OCI-M1 (cell line): Measurements from ENCODE around the gene PURB.

Source experiments
- DNase-seq: peaks from one replicate; lab custom pipeline; 2025; lab: John Stamatoyannopoulos, UW

Gene PURB

DNA sequence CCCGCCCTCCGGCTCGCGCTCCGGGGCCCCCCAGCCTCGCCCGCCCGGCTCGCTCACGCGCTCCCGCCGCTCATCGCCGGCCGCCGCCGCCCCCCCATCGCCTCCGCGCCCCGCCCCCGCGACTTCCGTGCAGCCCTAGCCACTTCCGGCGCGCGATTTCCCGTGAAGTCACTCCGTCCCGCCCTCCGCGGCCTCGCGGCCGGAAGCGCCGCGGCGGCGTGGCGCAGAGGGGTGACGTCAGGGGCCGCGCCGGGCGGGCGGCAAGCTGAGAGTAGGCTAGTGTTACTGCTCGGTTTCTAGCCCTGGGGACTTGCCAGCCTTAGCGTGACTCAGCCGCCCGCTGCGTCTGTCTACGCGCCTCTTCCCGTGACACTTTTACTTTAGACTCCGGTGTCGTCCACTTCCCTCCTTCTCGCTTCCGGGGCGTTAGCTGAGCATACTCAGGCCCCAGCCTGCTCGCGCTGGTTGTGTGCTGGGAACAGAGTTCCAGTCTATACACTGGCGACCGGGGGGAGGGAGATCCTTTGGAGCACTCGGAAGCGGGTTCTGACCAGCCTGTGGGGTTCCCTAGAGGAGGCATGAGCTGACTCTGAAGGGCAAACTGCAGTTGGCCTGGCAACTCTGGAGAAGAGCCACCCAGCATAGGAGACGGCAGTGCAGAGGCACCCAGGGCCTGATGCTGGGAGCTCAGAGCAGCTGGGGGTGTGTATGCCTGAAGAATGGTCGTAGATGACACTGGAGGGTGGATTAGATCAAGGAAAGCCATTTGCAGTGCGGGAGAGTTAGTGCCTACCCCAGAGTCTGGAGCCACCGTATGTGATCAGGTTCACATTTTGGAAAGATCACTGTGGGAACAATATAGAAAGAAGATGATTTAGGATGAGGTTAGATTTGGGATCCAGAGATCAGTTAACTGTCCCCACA is at the start of gene PURB:
TSS of gene PURB (minus strand) at position 137 of the 924 bp plus-strand sequence. CDS start 182 bp downstream, outside the sequence.
- DNase-seq: peak; percentile 94

DNA sequence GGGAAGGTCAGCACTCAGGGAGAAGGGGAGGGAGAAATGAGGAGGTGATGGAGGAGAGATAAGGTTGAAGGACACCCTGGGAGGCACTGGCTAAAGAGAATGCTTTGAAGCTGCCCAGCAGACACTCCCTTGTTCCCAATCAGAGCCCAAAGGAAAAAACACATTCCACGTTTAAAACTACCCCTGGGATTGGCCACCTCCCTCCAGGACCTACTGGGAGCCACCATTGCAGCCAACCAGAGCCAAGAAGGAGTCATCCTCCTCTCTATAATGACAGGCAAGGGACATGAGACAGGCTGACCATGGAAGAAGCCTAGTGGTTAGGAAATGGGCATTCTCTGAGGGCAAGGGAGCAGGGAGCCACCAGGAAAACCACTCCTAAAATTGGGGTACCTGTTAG is 49.7 kb upstream of the PURB start:
- DNase-seq: no peak

DNA sequence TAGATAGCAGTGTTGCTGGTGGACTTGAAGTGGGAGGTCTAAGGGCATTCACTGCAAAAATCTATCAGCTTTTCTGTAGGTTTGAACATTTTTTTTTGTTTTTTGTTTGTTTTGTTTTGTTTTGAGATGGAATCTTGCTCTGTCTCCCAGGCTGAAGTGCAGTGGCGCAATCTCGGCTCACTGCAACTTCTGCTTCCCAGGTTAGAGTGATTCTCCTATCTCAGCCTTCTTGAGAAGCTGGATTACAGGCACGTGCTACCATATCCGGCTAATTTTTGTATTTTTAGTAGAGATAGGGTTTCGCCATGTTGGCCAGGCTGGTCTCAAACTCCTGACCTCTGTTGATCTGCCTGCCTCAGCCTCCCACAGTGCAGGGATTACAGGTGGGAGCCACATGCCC is 49.2 kb upstream of the PURB start:
- peak; percentile 5 for DNase-seq

DNA sequence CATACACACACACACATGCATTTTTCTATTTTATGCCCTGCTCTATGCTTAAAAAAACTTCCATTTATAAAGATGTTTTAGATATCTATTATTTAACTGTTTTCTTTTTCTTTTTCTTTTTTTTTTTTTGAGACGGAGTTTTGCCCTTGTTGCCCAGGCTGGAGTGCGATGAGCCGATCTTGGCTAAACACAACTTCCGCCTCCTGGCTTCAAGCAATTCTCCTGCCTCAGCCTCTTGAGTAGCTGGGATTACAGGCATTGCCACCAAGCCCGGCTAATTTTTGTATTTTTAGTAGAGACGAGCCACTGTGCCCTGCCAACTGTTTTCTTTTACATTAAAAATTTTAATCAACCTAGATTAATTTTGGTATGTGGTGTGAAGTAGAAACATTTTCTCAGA is 45.6 kb upstream of the PURB start:
- no peak for DNase-seq

DNA sequence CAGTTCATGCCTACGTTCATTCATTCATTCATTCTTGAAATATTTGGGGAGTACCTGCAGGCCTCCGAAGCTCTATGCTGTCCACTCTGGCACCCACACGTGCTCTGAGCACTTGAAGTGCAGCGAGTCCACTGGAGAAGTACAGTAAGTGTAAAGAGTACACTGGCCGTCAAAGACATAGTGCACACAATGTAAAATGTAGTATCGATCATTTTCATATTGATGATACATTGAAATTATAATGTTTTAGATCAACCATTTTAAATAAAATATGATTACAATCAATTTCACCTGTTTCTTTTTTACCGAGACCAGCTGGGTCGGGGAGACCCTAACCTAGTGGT is 37.0 kb upstream of the PURB start:
- no peak for DNase-seq

DNA sequence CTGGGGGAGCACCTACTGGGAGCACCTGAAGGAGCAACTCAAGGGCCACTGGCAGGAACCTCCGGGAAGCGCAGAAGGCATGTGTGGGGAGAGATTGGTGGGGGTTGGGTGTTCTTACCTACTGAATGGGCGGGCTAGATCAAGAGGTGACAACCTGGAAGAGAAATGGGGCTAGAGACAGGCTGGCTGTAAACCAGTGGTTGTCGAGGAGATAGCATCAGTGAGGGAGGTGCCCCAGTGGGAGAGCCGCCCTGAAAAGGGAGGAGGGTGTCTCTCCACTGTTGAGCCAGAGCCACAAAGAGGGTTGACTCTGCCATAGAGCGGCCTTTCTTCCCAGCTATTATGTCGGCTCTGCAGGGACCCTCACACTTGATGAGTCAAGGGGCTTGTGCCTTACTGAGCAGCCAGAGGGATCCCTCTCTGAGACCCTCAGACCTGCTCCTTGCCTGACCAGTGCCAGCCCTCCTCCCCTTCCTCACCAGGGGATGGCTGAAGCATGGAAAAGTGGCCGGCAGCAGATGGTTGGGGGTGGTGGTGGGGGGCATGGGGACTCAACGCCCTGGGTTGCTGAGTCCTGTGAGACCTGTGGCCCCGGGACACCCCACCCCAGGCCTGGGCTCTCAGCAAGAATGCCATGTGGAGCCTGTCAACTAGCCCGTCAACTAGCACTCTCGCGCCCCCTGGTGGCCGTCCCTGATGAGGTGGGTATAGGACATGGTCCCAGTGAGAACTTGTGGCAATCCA is 36.4 kb upstream of the PURB start:
- DNase-seq: peak; percentile 86

DNA sequence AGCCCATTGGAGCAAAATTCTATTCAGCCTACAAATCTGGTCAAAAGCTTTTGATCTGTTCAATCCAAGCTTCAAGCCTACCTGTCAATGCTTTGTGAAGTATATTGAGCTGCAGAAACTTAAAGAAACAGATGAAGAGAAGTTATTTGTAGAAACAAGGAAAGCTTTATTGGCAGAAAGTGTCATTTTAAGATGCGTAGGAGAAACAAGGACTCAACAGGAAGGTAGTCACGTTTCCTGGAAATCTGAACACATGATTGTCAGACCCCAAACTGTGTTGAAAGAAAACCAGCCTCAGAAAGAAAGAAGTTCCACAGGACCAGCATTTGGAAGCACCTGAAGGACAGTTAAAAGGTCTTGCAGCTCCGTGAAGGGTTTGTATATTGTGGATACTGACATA is 34.8 kb upstream of the PURB start:
- peak; percentile 3 for DNase-seq

DNA sequence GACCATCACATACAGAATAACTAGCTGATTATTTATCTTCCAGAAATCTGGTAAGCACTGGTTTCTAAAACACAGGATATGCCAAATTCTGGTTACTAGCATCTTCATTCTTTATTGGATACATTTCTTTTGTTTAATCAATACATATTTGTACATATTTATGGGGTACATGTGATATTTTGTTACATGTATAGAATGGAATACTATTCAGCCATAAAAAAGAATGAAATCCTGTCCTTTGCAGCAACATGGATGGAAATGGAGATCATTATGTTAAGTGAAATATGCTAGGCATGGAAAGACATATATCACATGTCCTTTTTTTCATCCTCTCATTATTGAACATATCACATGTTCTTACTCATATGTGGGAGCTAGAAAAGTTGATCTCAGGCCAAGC is 32.7 kb upstream of the PURB start:
- no peak for DNase-seq

DNA sequence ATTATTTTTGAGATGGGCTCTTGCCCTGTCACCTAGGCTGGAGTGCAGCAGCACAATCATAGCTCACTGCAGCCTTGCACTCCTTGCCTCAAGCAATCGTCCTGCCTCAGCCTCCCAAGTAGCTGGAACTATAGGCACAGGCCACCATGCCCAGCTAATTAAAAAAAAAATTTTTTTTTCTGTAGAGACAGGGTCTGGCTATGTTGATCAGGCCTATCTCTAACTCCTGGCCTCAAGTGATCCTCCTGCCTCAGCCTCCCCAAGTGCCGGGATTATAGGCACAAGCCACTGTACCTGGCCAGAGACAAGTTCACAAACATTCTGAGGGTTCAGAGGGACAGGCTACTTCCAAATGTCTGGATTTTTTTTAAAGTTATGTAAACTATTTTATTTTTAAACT is 32.1 kb upstream of the PURB start:
- no peak for DNase-seq

DNA sequence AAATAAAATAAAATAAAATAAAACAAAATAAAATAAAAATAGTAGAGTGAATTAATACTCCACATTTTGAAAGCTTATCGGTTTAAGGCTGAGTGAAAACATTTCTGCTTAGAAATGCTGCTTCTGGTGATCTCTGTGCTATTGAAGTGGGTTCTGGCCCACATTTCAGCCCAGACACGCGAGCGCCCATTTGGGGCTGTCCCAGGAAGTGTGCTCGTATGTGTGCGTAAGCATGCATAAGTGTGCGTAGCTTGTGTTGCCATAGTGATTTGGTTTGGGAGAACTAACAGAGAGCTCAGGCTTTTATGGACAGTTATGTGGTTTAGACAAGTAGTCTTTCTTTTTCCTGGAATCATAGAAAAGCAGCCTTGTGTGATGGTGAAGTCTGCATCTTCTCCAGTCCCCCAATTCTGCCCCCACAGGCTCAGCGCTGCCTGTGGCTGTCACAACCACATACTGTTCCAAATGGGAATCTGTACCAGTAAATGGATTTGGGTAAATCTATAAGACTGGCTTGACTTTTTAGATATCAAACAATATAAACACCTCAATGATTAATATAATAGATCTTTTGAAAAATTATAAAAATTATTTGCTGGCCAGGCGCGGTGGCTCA is 29.8 kb upstream of the PURB start:
- DNase-seq: no peak

DNA sequence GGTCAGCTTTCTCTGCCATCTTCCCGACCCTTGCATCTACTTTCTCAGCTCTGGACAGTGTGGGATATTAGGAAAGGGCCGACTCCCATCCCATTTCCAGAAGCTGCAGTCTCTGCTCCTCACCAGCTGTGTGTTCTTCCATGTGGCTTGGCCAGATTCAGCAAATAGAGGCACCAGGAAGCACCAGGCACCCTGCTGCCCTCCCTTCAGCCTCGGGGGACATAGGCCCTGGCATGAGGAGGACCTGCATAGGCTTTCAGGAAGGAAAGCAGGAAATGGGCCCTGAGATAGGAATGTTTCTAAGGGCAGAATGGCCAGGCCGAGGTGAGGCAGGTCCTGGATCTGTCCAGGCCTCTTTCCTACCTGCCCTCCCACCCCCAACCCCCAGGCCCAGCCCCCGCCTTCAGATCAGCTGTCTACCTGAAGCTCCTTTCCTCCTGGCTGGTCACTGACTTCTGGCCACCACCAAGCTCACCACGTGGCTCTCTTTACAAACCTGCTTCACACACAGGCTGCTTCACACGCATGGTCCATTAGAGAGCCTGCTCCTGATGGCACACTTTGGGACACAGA is 27.5 kb upstream of the PURB start:
- no peak for DNase-seq

DNA sequence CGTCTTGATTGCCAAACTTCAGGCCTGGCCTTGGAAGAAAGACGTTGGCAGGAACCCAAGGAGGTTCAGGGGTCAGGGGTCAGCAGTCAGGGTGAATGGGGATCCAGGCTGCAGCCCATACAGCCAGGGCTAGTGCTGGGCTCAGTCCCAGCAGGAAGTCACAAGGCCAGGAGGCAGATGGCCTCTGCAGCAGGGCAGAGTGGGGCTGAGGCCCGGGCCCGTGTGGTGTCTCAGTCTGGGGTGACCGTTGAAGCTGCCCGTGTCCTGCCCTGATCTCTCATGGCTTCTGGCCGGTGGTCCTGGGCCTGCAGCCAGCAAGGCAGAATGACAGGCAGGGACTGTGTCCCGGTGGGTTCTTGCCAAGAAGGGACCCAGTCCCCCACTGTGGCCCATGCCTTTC is 26.6 kb upstream of the PURB start:
- no peak for DNase-seq

DNA sequence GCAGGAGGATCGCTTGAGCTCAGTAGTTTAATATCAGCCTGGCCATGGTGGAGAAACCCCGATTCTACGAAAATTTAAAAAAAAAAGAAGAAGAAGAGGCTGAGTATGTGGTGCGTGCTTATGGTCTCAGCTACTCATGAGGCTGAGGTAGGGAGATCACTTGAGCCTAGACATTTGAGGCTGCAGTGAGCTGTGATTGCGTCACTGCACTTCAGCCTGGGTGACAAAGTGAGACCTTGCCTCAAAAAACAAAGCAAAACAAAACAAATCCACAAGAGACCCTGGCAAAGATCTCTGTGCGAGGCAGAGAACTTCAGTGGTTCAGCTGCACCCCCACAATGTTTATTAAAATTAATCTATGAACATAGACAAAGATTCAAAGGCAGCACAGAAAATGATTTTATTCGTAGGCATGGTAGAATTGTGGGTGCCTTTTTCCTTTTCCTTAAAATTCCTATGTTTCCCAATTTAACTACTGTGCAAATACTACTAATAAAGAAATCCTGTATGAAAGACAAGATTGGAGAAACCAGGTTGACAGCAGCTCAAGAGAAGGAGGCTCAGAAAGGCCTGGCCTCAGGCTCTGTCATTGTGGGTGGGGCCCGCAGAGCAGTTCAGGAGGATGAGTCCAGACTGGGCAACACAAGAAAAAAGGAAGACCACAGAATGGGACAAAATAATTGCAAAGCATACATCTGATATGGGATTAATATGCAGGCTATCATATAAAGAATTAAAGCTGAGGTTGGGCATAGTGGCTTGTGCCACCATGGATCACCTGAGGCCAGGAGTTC is 24.5 kb upstream of the PURB start:
- no peak for DNase-seq

DNA sequence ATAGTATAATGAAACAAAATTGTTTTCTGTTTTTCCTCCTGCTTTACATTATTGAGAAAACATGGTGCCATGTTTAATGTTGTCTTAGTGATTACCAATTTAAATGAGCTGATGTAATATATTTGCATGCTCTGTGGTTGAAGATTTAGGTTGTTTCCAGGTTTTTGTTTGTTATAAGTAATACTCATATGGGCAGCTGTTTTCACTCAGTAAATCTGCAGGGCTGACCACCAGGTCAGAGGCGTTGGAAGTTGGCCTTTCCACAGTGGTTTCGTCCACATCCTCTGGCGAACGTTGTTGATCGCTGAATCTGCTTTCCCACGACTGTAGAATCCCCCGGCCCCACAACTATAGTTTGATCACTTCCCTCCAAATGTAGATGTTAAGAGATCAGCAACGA is 21.6 kb upstream of the PURB start:
- no peak for DNase-seq

DNA sequence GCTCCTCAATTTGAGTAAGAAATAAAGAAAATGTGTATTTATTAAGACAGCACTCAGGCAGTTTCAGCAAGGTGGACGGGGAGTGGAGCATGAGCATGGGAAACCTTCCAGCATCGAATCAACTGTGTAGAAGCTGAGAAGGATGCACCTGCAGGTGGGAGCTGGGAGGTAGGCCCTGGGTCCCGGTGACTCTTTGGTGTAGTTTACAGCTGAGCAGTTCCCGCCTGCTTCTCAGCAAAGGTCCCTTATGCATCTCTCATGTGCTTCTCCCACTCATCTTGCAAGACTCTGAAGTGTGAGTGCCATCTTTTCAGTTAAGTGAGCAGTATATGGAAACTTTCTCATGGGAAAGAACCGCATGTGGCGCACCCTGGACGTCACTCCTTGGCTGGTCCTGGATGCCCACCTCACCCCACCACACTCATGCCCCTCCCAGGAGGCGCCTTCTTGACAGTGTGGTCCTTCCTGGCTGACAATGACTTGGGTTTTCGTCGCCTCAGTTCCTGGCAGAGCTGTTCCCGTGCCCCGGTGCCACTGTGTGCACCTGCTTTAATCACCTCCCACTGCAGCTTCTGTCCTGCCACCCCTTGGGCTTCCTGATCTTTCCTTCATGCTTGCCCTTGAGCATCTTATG is 19.8 kb upstream of the PURB start:
- DNase-seq: no peak

DNA sequence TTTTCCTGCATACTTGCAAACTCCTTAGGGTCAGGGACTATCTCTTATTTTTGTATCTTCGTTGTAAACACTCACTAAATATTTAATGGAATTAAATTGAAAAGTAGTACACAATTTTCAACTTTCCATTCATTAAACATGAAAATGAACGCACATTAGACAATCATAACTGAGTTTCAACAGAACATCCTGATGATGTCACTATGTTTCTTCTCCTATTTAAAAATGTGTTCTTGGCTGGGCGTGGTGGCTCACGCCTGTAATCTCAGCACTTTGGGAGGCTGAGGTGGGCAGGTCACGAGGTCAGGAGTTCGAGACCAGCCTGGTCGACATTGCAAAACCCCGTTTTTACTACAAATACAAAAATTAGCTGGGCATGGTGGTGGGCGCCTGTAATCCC is 14.1 kb upstream of the PURB start:
- DNase-seq: no peak

DNA sequence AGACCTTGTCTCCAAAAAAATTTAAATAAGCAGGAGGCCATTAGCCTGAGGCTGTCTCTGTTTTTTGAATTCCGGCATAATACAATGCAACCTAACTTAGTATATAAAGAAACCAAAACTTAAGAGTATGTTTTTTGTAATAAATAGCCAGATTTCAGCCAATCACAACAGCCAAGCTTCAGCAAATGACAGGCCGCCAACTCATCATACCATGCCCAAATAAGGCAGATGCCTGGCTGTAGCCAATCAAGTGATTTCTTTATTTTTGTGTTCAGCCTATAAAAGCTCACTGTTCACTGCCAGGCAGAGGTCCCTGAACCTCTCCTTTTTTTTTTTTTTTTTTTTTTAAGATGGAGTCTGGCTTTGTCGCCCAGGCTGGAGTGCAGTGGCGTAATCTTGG is 12.7 kb upstream of the PURB start:
- no peak for DNase-seq

DNA sequence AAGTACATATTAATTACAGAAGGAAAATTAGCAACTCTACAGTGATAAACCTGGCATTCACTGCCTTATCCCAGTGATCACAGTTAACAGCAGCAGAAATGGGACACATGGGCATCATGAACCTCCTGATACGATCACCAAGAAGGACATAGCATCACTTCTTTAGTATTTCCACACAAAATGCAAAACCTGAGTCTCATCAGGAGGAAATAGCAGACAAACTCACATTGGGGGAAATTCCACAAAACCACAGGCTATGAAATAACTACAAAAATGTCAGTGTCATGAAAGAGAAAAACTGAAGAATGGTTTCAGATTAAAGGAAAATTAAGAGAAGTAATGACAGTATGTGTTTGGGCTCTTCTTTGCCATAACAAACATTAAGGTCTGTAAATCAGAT is 12.0 kb upstream of the PURB start:
- no peak for DNase-seq

DNA sequence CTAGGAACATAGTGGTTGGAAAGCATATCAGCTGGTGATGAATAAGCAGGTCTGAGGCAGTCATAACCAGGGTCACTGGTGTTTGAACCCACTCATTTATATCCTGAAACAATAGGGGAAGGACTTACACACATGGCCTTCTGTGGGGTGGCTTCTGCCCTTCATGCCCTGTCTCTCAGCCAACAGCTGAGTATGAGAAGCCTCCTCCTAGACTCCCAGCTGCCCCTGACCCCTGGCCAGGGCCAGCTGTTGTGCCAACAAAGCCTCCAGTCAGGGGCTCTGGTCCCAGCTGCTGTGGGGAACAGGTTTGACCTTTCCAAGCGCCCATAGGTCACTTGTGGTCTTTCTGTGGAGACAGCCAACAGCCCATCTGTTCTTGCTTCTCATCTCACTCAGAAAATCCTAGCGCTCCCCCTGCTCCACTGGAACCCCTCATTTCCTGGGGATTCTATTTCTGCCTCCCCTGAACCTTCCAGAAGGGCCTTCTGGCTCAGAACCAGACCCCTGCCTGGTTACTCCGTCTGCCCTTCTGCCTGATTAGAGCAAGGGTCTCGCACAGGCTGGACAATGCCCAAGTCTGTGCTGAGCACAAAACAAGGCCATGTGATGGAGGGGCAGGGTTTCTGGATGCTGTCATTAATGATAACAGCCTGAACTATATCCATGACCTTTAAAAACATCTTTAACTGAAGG is 9.7 kb upstream of the PURB start:
- no peak for DNase-seq

DNA sequence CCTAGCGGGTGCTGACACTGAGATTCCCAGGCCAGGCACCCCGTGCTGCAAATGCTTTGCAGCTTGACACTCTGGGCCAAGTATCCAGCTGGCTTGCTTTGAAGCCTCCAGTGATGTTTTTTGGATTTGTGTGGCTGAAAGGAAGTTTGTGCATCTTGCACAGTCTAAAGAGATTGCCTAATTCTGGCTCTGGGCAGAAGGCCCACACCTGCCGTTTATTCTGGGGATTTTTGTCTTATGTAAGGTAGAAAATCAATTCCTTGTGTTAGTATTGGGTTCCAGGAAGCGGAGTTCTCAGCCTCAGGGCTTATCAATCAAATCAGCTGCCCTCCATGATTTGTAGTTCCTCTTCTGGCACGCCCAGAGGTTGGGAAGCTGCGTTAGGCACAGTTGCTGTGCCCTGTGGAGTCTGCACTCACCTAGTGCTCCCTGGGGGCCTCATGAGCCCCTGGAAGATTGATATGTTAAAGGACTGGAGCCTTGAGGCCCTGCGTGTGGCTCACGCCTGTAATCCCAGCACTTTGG is 8.4 kb upstream of the PURB start:
- DNase-seq: peak; percentile 21

DNA sequence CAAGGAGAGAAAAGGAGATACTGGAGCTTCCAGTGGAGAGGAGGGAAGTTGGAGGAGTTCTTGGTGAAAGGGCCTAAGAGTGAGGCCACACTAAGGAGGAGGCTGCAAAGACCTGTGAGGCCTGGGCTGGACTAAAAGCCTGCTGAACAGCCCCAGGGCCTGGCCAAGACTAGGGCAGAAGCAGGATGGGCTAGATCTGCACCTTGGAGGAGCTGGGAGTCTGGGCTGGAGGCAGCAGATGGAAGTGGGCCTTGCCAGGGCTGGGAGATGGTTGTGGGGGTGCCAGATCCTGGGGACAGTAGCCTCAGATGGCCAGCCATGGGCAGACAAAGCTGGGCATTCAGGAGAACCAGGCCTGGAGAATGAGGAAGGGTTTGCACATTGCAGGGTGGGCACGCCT is 6.5 kb upstream of the PURB start:
- no peak for DNase-seq
